DND-41 (cell line): Measurements from ENCODE around the gene TMIGD1.
"Not testable (repeated sequence)": the region's sequence is repeated elsewhere in the genome, so short reads cannot be mapped to it uniquely, and the experiment has no call there.

Source experiments
- ATAC-seq: fragments of 200-7000 bp; cut with Tn5 transposase; 3 replicates; pipeline ENCODE4 v1.9.1; 2021; ENCODE audit warnings: low read depth; ENCODE audit not compliant: insufficient read depth
- DNase-seq: peaks from one replicate; pipeline ENCODE4 v3.0.0-alpha.2; 2020
- H2AFZ ChIP-seq: 2 replicates; pipeline ENCODE4 v1.6.0; 2012; ENCODE audit warnings: low read depth, low read length
- H3K27ac ChIP-seq: 2 replicates; pipeline ENCODE4 v1.5.1; 2012; ENCODE audit warnings: low read length, inconsistent platforms
- H3K27me3 ChIP-seq: fragments of 200-600 bp; sonication (generic); 2 replicates; pipeline ENCODE4 v1.6.0; 2012; ENCODE audit warnings: low read length, mild to moderate bottlenecking, inconsistent platforms; ENCODE audit not compliant: insufficient read depth, poor library complexity
- H3K36me3 ChIP-seq: 2 replicates; pipeline ENCODE4 v1.5.1; 2012; ENCODE audit warnings: low read length, inconsistent platforms; ENCODE audit not compliant: insufficient read depth
- H3K4me1 ChIP-seq: 2 replicates; pipeline ENCODE4 v1.5.1; 2012; ENCODE audit warnings: mild to moderate bottlenecking, low read length; ENCODE audit not compliant: insufficient read depth
- H3K4me2 ChIP-seq: 2 replicates; pipeline ENCODE4 v1.6.0; 2012; ENCODE audit warnings: mild to moderate bottlenecking, moderate library complexity, low read length, inconsistent platforms; ENCODE audit not compliant: insufficient read depth
- H3K4me3 ChIP-seq, 2 experiments: fragments of 200-600 bp in 1 of 2; shearing (Covaris generic) in 1 of 2; 2 replicates each; pipeline ENCODE4 v1.5.1; 2012 to 2016; ENCODE audit warnings: inconsistent platforms in 2 of 2, low read length in 2 of 2, mild to moderate bottlenecking in 2 of 2, low read depth in 1 of 2, moderate library complexity in 1 of 2
- H3K79me2 ChIP-seq: 2 replicates; pipeline ENCODE4 v1.6.0; 2012; ENCODE audit warnings: low read length, inconsistent platforms; ENCODE audit not compliant: insufficient read depth
- H3K9ac ChIP-seq: 2 replicates; pipeline ENCODE4 v1.6.0; 2012; ENCODE audit warnings: low read depth, mild to moderate bottlenecking, inconsistent platforms, low read length, moderate library complexity
- H3K9me3 ChIP-seq: 2 replicates; pipeline ENCODE4 v1.5.1; 2012; ENCODE audit warnings: low read length, moderate library complexity, mild to moderate bottlenecking, inconsistent platforms; ENCODE audit not compliant: insufficient read depth, severe bottlenecking
- H4K20me1 ChIP-seq: 2 replicates; pipeline ENCODE4 v1.6.0; 2012; ENCODE audit warnings: low read length; ENCODE audit not compliant: insufficient read depth
- EZH2 ChIP-seq: IDR thresholded peaks from 3 replicates; pipeline ENCODE4 v1.6.1; 2012; ENCODE audit warnings: borderline replicate concordance, low read depth, mild to moderate bottlenecking, moderate library complexity, low read length, inconsistent platforms; ENCODE audit not compliant: severe bottlenecking
- TF ChIP-seq, protein P1 (sequence below): IDR thresholded peaks from 2 replicates; pipeline ENCODE4 v1.5.1; 2012; ENCODE audit warnings: borderline replicate concordance, low read length, moderate library complexity, mild to moderate bottlenecking; ENCODE audit not compliant: poor library complexity, severe bottlenecking; ENCODE audit errors: extremely low read depth

Gene TMIGD1

DNA sequence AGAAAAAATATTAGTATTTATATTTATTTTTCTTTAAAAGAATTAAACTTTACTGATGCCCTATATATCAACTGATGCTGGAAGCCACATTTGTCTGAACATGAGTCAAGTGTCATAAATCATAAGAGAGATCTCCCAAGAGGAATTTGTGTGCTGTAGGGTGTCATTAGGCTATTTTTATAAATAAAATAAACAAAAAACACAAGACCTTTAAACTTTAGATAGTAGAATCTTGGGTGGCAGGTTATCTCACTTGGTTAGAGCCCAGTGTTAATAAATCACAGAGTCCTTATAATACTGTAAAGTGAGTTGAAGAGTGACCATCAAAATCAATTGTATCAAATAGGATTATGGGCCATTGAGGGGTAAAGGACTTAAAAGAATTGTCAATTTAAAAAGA, 23.6 kb upstream of the TMIGD1 start:
- Histone ChIP-seq H2AFZ (no peak overlapping the region), H3K9ac (no peak overlapping the region), H3K27me3 (no peaks in the 10 kb centered on the region), H3K4me1 (no peaks in the 10 kb centered on the region), H3K9me3 (peaks cover 8% of the 10 kb centered on the region), H3K79me2 (no peaks in the 10 kb centered on the region), H4K20me1 (no peaks in the 10 kb centered on the region), H3K27ac (no peak overlapping the region), H3K36me3 (no peaks in the 10 kb centered on the region), H3K4me3 (no peak overlapping the region), H3K4me2 (no peak overlapping the region)
- DNase-seq (no peak), ATAC-seq (no peak)
- no peak for TF ChIP-seq EZH2
- TF ChIP-seq, protein P1, sequence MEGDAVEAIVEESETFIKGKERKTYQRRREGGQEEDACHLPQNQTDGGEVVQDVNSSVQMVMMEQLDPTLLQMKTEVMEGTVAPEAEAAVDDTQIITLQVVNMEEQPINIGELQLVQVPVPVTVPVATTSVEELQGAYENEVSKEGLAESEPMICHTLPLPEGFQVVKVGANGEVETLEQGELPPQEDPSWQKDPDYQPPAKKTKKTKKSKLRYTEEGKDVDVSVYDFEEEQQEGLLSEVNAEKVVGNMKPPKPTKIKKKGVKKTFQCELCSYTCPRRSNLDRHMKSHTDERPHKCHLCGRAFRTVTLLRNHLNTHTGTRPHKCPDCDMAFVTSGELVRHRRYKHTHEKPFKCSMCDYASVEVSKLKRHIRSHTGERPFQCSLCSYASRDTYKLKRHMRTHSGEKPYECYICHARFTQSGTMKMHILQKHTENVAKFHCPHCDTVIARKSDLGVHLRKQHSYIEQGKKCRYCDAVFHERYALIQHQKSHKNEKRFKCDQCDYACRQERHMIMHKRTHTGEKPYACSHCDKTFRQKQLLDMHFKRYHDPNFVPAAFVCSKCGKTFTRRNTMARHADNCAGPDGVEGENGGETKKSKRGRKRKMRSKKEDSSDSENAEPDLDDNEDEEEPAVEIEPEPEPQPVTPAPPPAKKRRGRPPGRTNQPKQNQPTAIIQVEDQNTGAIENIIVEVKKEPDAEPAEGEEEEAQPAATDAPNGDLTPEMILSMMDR, result no peak

DNA sequence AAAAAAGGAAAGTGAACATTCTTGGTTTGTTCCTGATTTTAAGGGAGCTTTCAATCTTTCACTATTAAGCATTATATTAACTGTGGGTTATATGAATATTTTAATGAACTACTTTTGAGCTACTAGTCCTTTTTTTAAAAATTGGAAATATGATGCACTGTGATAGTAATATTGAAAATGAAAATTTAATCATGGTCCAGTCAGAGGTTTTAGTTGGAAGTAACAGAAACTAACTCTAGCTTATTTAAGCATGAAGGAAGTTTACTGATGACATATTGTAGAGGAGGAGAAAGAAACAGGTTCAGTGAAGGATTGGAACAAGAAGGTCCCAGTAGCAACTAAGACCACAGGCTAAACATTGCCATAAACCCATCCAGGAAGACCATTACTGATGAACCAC, 20.8 kb upstream of the TMIGD1 start:
- ATAC-seq (no peak), DNase-seq (no peak)
- Histone ChIP-seq H3K4me3 (no peak overlapping the region), H3K9ac (no peak overlapping the region), H3K4me2 (no peak overlapping the region), H3K79me2 (no peaks in the 10 kb centered on the region), H3K27me3 (no peaks in the 10 kb centered on the region), H3K27ac (no peak overlapping the region), H3K36me3 (no peaks in the 10 kb centered on the region), H2AFZ (no peak overlapping the region), H3K4me1 (no peaks in the 10 kb centered on the region), H4K20me1 (no peaks in the 10 kb centered on the region), H3K9me3 (no peaks in the 10 kb centered on the region)
- TF ChIP-seq, protein P1, result no peak
- TF ChIP-seq EZH2, result no peak

DNA sequence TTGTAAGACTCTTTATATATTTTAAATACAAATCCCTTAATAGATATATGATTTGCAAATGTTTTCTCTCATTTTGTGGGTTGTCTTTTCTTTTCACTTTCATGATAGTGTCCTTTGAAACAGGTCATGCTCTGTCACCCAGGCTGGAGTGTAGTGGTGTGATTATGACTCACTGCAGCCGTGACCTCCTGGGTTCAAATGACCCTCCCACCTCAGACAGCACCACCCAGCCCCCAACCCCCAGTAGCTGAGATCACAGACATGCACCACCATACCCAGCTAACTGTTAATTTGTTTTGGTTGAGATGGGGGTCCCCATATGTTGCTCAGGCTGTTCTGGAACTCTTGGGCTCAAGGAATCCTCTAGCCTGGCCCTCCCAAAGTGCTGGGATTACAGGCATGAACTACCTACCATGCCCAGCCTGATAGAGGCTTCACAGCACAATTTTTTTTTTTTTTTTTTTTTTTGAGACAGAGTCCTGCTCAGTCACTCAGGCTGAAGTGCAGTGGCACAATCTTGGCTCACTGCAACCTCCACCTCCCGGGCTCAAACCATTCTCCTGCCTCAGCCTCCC, 18.5 kb upstream of the TMIGD1 start:
- H3K79me2 ChIP-seq, result no peaks in the 10 kb centered on the region
- H4K20me1 ChIP-seq, result no peaks in the 10 kb centered on the region
- no peak overlapping the region for H2AFZ ChIP-seq
- H3K27ac ChIP-seq, result no peak overlapping the region
- no peaks in the 10 kb centered on the region for H3K4me1 ChIP-seq
- H3K4me2 ChIP-seq, result no peak overlapping the region
- no peak for DNase-seq
- H3K9me3 ChIP-seq, result no peaks in the 10 kb centered on the region
- no peaks in the 10 kb centered on the region for H3K36me3 ChIP-seq
- no peaks in the 10 kb centered on the region for H3K27me3 ChIP-seq
- TF ChIP-seq, protein P1, result no peak
- no peak for TF ChIP-seq EZH2
- no peak overlapping the region for H3K9ac ChIP-seq
- no peak for ATAC-seq
- no peak overlapping the region for H3K4me3 ChIP-seq

DNA sequence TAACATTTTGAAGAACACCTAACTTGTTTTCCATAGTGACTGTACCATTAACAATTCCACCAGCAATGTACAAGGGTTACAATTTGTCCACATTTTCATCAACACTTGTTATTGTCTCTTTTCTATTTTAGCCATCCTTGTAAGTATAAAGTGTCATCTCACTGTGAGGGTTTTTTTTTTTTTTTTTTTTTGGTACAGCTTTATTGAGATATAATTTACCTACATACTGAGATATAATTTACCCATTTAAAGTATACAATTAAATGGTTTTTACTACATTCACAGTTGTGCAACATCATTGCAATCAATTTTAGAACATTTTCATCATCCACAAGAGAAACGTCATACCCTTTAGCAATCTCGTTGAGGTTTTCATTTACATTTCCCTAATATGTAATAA, 17.9 kb upstream of the TMIGD1 start:
- H4K20me1 ChIP-seq, result no peaks in the 10 kb centered on the region

DNA sequence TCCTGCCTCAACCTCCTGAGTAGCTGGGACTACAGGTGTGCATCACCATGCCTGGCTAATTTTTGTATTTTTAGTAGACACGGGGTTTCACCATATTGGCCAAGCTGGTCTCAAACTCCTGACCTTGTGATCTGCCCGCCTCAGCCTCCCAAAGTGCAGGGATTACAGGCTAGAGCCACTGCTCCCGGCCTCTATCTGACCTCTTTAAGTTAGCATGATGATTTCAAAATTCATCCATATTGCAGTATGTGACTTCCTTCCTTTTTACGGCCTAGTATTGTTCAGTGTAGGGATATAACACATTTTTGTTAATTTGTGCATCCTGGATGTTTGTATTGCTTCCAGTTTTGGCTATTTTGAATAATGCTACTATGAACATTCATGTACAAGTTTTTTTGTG, 17.4 kb upstream of the TMIGD1 start:
- not testable (repeated sequence) for H3K4me3 ChIP-seq, H3K36me3 ChIP-seq, H3K27me3 ChIP-seq, ATAC-seq, H3K9me3 ChIP-seq, H3K79me2 ChIP-seq, H3K27ac ChIP-seq, H3K4me2 ChIP-seq, H4K20me1 ChIP-seq, H3K4me1 ChIP-seq, H3K9ac ChIP-seq, H2AFZ ChIP-seq, DNase-seq

More for the DNA sequence above, 17.9 kb upstream of the TMIGD1 start:
- Histone ChIP-seq H3K4me3 (no peak overlapping the region), H3K27me3 (no peaks in the 10 kb centered on the region), H3K79me2 (no peaks in the 10 kb centered on the region), H2AFZ (no peak overlapping the region), H3K4me2 (no peak overlapping the region), H3K9me3 (no peaks in the 10 kb centered on the region), H3K36me3 (no peaks in the 10 kb centered on the region), H3K9ac (no peak overlapping the region), H3K4me1 (no peaks in the 10 kb centered on the region), H3K27ac (no peak overlapping the region)
- ATAC-seq (no peak), DNase-seq (no peak)
- TF ChIP-seq, protein P1, result no peak
- no peak for TF ChIP-seq EZH2
